Measurements from ENCODE around the gene COL6A6. TPM values are rescaled to one million over a fixed set of nuclear protein-coding genes. Genes with fewer than 3 reads are reported as not detected.

Gene COL6A6
- not detected in 2 replicates for total RNA-seq

- DNase-seq (ENCODE audit: low read depth in 2 of 2), result no peak
Observed at GRCh38 chr3:130516645-130517512, at the start of gene COL6A6. TSS of gene COL6A6 (plus strand) at chr3:130517177. CDS start at chr3:130560365, 43,188 bp downstream.

GRCh38 chr3:130468311-130468710 is 48.7 kb upstream of the COL6A6 start:
- no peak for DNase-seq (ENCODE audit: low read depth in 2 of 2)

GRCh38 chr3:130470126-130470525 is 46.9 kb upstream of the COL6A6 start:
- DNase-seq (ENCODE audit: low read depth in 2 of 2), result no peak

DNA sequence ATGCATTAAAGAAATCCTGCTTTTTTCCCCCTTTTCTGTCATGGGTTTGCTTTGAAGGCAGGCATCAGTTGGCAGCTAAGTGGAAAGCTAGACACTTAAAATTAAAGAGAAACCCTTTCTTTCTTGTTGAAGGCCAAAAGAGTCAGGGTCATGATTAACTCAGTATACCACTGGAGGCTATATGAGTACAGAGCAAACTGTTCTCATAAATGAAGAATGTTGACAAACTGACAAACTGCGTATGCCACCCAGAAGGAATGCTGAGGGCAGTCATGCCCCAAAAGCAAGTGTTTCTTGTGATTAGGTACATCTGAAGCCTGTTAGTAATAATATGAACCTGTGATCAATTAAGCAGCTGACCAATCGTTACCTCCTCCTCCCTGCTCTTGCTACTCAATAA is 43.6 kb upstream of the COL6A6 start:
- DNase-seq (ENCODE audit: low read depth in 2 of 2), result no peak

GRCh38 chr3:130480736-130481135 is 36.2 kb upstream of the COL6A6 start:
- DNase-seq (ENCODE audit: low read depth in 2 of 2), result peak in 1 of 2 donors; percentile 1

DNA sequence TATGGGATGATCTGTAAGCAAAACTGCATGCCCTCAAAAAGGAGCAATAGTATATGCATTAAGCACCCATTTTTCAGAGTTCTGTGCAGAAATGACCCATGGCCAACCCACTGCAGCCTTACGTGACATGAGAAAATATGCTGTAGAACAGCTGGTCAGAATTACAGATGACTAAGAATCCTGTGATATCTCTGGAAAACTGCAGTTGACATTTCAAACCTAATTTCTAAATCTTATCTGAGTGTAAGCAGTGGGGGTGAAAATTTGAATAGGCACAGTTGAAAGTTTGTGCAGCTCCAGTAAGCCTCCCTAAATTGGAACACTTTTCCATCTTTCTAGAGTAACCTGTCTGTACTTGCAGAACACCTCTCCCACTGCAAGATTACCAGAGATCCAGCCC is 28.7 kb upstream of the COL6A6 start:
- no peak for DNase-seq (ENCODE audit: low read depth in 2 of 2)

- no peak for DNase-seq (ENCODE audit: low read depth in 2 of 2)
Observed at GRCh38 chr3:130488769-130489450, 28.1 kb upstream of the COL6A6 start.

- DNase-seq (ENCODE audit: low read depth in 2 of 2), result no peak
Observed at GRCh38 chr3:130490241-130490640, 26.7 kb upstream of the COL6A6 start.

GRCh38 chr3:130491431-130491830 is 25.5 kb upstream of the COL6A6 start:
- no peak for DNase-seq (ENCODE audit: low read depth in 2 of 2)

GRCh38 chr3:130504701-130505100 is 12.3 kb upstream of the COL6A6 start:
- no peak for DNase-seq (ENCODE audit: low read depth in 2 of 2)

GRCh38 chr3:130506031-130506430 is 10.9 kb upstream of the COL6A6 start:
- no peak for DNase-seq (ENCODE audit: low read depth in 2 of 2)

GRCh38 chr3:130507746-130508145 is 9.2 kb upstream of the COL6A6 start:
- no peak for DNase-seq (ENCODE audit: low read depth in 2 of 2)

DNA sequence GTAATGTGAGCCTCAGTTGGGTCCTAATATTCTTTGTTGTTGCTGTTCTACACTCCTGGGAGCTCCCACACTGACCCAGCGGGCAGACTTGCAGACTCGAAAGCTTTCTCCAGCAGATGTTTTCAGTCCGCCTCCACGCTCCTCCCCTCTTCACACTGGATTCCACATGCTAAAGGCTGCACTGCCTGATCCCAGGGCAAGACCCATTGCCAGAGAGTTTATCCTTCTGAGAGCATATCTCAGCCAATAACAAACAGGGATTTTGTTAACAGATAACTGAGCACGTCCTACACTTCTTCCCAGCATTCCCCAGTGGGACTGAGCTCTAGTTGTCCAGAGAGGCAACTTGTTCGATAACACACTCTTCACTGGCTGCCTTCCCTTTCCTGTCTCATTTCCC is 8.0 kb upstream of the COL6A6 start:
- DNase-seq (ENCODE audit: low read depth in 2 of 2), result no peak

DNA sequence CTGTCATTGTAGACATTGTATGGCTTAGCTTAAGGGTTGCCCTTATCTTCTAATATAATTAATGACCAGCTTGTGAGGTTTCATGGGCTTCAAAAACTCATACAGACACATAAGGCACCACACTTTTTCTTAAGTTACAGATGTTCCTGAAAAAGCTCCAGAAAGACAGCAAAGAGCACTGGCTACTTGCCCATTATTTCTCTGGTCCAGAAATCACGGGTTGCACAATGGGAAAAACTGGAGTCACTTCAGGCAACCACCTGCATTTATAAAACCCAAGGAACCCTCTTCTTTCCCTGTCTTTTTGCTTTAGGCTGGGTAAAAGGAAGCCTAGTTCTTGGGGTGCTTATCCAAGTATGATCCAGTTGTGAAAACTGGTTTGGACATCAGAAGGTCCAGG is 2.3 kb upstream of the COL6A6 start:
- no peak for DNase-seq (ENCODE audit: low read depth in 2 of 2)

- no peak for DNase-seq (ENCODE audit: low read depth in 2 of 2)
Observed at GRCh38 chr3:130515755-130516154, 1.2 kb upstream of the COL6A6 start.

DNA sequence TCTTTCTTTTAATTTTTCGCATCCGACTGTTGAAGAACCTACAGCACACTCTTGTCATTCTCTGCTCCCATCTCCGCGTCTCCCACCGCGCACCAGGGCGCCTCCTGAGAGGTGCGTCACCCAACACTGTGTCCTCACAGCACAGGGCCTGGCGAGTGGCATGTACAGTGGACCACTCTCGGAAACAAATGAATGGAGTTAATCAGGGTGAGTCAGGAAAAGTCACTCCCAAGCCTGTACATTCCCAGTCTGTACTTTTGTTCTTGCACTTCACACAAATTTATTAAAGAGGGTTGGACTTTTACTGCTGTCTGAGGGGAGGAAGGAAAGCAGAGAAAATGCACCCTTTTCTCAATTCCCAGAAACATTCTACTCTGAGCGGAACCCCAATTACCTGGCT is 625 bp downstream of the COL6A6 start:
- DNase-seq (ENCODE audit: low read depth in 2 of 2), result no peak

DNA sequence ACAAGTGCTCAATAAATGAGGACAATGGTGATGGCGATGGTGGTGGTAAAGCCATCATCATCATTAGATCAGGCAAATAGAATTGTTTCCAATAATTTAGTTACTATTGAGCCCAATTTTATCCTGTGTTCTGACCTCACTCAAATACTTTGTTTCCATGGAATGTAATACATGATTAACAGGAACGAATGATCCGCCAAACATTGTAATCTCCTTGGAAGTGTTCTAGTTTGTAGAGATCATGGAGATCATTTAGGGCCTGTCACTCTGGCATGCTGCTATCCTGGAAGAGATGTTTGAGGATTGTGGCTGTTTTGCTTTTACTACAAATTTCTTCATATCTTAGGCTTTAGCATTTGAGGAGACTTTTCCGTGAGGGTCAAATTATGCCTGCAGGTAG is 2.8 kb downstream of the COL6A6 start:
- no peak for DNase-seq (ENCODE audit: low read depth in 2 of 2)

GRCh38 chr3:130522399-130522798 is 5.4 kb downstream of the COL6A6 start:
- DNase-seq (ENCODE audit: low read depth in 2 of 2), result no peak

DNA sequence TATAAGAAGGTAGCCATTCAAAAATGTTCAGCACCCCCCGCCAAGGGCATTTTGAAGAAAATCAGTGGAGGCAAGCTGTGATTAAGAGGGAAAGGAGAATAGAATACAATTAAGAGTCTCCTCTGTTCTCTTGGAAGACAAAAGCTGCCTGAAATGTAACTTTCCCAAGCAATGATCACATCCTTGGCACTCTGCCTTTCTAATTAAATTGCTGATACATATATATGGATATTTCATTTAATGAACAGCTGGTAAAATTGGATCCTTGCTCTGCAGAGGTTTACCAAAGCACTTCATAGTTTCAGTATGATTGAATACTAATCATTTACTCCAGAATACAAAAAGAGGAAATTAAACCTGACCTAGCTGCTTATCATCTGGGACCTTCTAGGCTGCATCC is 10.4 kb downstream of the COL6A6 start:
- no peak for DNase-seq (ENCODE audit: low read depth in 2 of 2)

GRCh38 chr3:130528120-130528519 is 11.1 kb downstream of the COL6A6 start:
- no peak for DNase-seq (ENCODE audit: low read depth in 2 of 2)

DNA sequence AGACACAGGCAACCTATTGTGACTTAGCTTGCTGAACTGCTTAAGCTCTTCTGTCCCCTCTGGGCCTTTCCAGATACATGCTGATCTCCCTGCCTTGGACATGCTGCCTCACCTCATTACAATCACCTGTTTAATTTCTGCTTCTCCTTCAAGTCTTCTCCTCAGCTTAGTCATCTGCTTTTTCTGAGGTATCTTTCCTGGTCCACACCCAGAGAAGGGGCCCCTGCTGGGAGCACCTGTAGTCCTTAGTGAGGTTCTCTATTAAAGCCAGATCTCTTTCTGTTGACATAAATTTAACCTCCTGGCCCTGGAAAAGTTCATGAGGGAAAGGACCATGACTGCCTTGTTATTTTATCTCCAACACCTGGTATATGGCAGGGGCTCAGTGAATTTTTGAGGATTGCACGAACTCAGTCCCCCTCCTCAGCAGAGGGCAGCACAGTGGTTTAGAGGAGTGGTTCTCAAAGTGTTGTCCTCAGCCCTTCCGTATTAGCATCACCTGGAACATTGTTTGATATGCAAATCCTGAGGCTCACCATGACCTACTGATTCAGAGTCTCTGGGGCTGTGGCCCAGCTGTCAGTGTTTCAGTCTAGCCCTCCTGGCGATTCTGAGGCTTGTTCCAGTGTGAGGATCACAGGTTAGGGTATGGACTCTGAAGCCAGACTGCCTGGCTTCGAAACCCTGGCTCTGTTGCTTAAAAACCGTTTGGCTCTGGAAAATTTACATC is 12.7 kb downstream of the COL6A6 start:
- DNase-seq (ENCODE audit: low read depth in 2 of 2), result no peak

- DNase-seq (ENCODE audit: low read depth in 2 of 2), result no peak
Observed at GRCh38 chr3:130533247-130533646, 16.3 kb downstream of the COL6A6 start.
